ENCODE results near the gene CDKAL1. TPM values are rescaled to one million over a fixed set of nuclear protein-coding genes. Genes with fewer than 3 reads are reported as not detected.

CDKAL1 gene
- total RNA-seq, 1 donor from 2014 or later = 9.1 TPM

DNA sequence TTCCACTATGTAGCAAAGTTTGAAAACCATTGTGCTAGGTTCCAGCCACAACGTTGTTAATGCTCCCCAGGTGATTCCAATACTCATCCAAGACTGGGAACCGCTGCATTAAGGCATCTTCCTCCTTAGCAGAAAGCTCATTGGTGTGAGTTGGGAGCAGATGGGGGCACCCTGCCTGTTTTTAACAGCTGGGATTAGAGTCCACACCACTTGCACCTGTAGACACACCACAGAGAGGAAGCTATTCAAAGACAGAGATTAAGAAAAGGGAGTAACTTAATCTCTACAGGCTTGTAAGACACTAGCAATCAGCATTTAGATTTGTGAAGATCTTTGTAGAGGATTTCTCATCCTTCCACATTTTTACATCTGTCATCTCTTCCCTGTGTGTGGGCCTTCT, 725.4 kb downstream of the CDKAL1 start:
- H3K4me3 ChIP-seq = no peak overlapping the region
- no peaks in the 10 kb centered on the region for H3K4me1 ChIP-seq
- DNase-seq = no peak
- no peak overlapping the region for H3K27ac ChIP-seq (replicated peaks)
- TF ChIP-seq, protein P1, sequence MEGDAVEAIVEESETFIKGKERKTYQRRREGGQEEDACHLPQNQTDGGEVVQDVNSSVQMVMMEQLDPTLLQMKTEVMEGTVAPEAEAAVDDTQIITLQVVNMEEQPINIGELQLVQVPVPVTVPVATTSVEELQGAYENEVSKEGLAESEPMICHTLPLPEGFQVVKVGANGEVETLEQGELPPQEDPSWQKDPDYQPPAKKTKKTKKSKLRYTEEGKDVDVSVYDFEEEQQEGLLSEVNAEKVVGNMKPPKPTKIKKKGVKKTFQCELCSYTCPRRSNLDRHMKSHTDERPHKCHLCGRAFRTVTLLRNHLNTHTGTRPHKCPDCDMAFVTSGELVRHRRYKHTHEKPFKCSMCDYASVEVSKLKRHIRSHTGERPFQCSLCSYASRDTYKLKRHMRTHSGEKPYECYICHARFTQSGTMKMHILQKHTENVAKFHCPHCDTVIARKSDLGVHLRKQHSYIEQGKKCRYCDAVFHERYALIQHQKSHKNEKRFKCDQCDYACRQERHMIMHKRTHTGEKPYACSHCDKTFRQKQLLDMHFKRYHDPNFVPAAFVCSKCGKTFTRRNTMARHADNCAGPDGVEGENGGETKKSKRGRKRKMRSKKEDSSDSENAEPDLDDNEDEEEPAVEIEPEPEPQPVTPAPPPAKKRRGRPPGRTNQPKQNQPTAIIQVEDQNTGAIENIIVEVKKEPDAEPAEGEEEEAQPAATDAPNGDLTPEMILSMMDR (IDR thresholded peaks at IDR 0.05; ENCODE audit: borderline replicate concordance) = no peak
- H3K36me3 ChIP-seq = no peaks in the 10 kb centered on the region
- intact Hi-C loops (cut with micrococcal nuclease) = no loop called here
- no peaks in the 10 kb centered on the region for H3K9me3 ChIP-seq (replicated peaks)
- H3K27me3 ChIP-seq (ENCODE audit: low read depth) = no peaks in the 10 kb centered on the region

DNA sequence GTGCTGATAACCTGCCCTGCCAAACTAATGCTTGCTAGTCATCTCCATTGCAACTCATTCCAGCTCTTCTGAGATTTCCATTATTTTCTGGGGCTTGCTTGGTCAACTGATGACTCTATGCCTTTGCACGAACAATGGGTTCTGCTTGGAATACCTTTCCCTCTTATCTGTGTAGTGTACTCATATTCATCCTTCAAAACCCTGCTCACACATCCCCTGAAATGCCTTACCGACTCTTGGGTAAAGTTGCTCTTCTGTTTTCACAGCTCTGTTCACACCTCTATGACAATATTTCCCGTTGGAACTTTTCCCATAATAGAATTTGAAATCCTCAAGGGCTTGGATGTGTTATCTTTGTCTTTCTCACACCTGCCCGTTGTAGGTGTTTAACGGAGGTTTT, 728.2 kb downstream of the CDKAL1 start:
- Histone ChIP-seq H3K4me3 (no peak overlapping the region), H3K36me3 (no peaks in the 10 kb centered on the region), H3K27ac (replicated peaks) (no peak overlapping the region), H3K4me1 (no peaks in the 10 kb centered on the region), H3K27me3 (ENCODE audit: low read depth) (no peaks in the 10 kb centered on the region), H3K9me3 (replicated peaks) (no peaks in the 10 kb centered on the region)
- TF ChIP-seq, protein P1 (IDR thresholded peaks at IDR 0.05; ENCODE audit: borderline replicate concordance) = no peak
- no peak for DNase-seq
- intact Hi-C loops (cut with micrococcal nuclease) = no loop called here

DNA sequence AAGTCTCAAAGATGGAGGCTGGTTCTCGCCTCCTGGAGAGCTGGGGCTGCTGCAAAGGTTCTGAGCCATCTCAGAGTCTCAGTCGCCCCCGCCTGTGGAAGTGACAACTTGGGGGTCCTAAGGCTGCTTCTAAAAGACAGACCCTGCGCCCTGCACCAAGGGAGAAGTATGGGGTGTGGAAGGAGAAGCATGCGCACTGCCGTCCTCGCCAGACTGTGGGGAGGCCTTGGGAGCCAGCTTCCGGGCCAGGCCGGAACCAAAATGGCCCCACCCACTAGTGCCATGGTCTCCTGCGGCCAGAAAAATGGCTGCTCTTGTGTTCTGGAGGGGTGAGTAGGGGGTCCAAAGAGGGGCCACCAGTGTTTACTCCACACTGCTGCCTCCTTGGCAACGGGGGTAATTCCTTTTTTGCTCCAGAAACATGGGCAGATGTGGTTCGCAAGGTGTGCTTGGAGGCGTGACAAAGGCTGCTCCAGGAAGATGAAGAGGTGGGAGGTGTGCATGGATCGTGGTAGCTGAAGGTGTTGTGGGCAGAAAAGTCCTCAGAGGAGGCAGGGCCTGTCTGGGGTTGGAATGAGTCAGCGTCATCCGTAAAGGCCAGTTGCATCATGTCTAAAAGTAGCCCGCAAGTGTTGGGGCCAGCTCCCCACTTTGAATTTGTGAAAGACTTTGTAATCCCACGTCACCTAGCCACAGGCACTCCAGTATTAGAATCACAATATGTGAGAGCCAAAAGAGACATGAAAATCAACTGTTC, 729.5 kb downstream of the CDKAL1 start:
- DNase-seq = no peak
- Histone ChIP-seq H3K9me3 (replicated peaks) (no peaks in the 10 kb centered on the region), H3K4me3 (no peak overlapping the region), H3K27me3 (ENCODE audit: low read depth) (no peaks in the 10 kb centered on the region), H3K36me3 (no peaks in the 10 kb centered on the region), H3K4me1 (no peaks in the 10 kb centered on the region), H3K27ac (replicated peaks) (no peak overlapping the region)
- intact Hi-C loops (cut with micrococcal nuclease) = no loop called here
- TF ChIP-seq, protein P1 (IDR thresholded peaks at IDR 0.05; ENCODE audit: borderline replicate concordance) = no peak

DNA sequence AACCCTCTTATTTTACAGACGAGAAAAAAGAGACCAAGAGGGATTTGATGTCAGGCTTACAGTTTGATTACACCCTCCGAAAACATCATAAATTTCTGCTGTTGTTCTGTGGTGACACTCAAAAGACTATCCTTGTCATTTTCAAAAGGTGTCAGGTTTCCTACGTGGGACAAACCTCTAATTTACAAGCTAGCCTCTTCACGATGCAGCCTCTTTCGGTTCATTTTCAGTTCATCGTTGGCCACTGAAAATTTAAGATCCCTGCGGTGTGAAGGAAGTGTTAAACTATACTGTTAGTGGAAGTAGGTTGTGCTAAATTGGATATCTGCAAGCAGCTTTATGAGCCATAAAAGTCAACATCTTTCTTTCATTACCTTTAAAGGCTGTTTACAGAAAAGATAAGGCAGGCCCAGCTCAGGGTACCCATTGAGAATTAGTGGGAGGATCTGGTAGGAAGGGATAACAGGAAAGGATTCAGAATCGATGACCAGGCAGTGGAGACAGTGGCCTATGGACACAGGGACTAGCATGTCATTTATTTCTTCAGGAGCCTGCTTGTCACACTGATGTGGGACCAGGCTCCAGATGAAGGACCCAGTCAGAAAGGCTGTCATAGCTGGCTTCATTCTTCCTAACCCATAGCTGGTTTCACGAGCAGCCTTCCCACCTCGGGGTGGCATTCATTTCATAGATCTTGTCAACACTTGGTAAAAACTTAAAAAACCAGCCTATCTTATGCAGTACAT, 730.2 kb downstream of the CDKAL1 start:
- no peak for DNase-seq
- no peak overlapping the region for H3K27ac ChIP-seq (replicated peaks)

DNA sequence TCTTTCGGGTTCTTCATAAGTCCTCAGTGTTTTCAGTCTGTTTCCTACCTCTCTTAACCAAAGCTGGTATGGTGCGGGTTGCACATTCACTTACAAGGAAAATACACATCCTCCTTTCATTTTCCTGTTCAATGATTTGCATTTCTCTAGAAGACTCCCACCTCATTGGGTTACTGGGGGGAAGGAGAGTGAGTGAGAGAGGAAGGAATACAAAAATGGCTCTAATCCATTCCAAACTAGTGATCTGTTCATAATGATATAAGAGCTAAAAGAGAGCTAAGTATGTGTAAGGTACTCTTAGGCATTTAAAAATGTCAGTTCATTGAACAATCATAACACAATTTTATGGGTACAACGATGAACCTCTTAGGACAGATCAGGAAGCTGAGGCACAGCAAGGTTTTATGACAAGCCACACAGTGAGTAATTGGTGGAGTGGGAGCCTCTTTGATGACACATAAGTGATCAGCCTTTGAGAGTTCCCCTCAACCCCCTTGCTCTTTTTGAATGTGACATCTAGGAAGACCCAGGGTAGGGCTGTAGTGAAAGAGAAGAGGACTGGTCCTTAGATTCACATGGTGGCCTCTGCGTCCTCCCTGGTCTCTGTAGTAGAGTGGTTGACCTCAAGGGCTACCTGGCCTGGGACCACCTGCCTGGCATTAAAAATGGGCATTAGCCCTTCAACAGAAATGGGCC, 730.9 kb downstream of the CDKAL1 start:
- Histone ChIP-seq H3K36me3 (no peaks in the 10 kb centered on the region), H3K4me3 (no peak overlapping the region), H3K4me1 (no peaks in the 10 kb centered on the region), H3K27ac (replicated peaks) (no peak overlapping the region), H3K9me3 (replicated peaks) (no peaks in the 10 kb centered on the region), H3K27me3 (ENCODE audit: low read depth) (no peaks in the 10 kb centered on the region)
- intact Hi-C loops (cut with micrococcal nuclease) = no loop called here
- DNase-seq = no peak
- TF ChIP-seq, protein P1 (IDR thresholded peaks at IDR 0.05; ENCODE audit: borderline replicate concordance) = no peak

More for the DNA sequence above, 730.2 kb downstream of the CDKAL1 start:
- intact Hi-C loops (cut with micrococcal nuclease) = no loop called here
- TF ChIP-seq, protein P1 (IDR thresholded peaks at IDR 0.05; ENCODE audit: borderline replicate concordance) = no peak
- H3K4me3 ChIP-seq = no peak overlapping the region
- no peaks in the 10 kb centered on the region for H3K4me1 ChIP-seq
- no peaks in the 10 kb centered on the region for H3K36me3 ChIP-seq
- H3K9me3 ChIP-seq (replicated peaks) = no peaks in the 10 kb centered on the region
- H3K27me3 ChIP-seq (ENCODE audit: low read depth) = no peaks in the 10 kb centered on the region
